IMR-90 (cell line): ENCODE measurements around the gene S100A16. TPM values are rescaled to one million over a fixed set of nuclear protein-coding genes. Genes with fewer than 3 reads are reported as not detected.
A peak's percentile ranks its signal among the peaks of the same experiment; 100 is the strongest.

Experiments
- ATAC-seq: fragments of 200-7000 bp; cut with Tn5 transposase; 2 replicates; pipeline ENCODE4 v1.9.1; 2020; ENCODE audit warnings: low read depth, mild to moderate bottlenecking, moderate library complexity
- BruUV-seq: library from RNA; stranded (reverse); fragments of 400-500 nt; replicated peaks from 2 replicates; lab custom pipeline; 2021; lab: Mats Ljungman, UMichigan
- CTCF ChIA-PET: fragments of 300-600 bp; formaldehyde crosslinking; extraction: SDS; loops from one replicate; lab custom pipeline; 2021; ENCODE audit warnings: antibody characterized with exemption; lab: Yijun Ruan, JAX
- POLR2A ChIA-PET: fragments of 300-600 bp; sonication (Branson Sonifier 250); formaldehyde crosslinking; loops from one replicate; lab custom pipeline; 2022; ENCODE audit warnings: antibody characterized with exemption; ENCODE audit not compliant: unreplicated experiment; lab: Charles Lee
- DNase-seq: peaks from one replicate; pipeline ENCODE4 v3.0.0; 2013
- H2AFZ ChIP-seq: replicated peaks from 2 replicates; pipeline ENCODE3; 2013; ENCODE audit warnings: low read length, mild to moderate bottlenecking; ENCODE audit not compliant: poor library complexity
- H2AK5ac ChIP-seq: 2 replicates; pipeline ENCODE4 v1.6.1; 2013; ENCODE audit warnings: low read depth, low read length, inconsistent platforms
- H2AK9ac ChIP-seq: replicated peaks from 2 replicates; pipeline ENCODE3; 2013; ENCODE audit warnings: mild to moderate bottlenecking, low read depth, low read length, moderate library complexity; ENCODE audit not compliant: poor library complexity
- H2BK120ac ChIP-seq: 2 replicates; pipeline ENCODE4 v1.6.1; 2013; ENCODE audit warnings: low read depth, low read length, inconsistent platforms
- H2BK15ac ChIP-seq: 3 replicates; pipeline ENCODE4 v1.6.1; 2013; ENCODE audit warnings: low read depth, low read length, inconsistent platforms
- H2BK20ac ChIP-seq: 2 replicates; pipeline ENCODE4 v1.6.1; 2013; ENCODE audit warnings: low read depth, mild to moderate bottlenecking, inconsistent platforms, low read length, moderate library complexity
- H2BK5ac ChIP-seq: 2 replicates; pipeline ENCODE4 v1.6.1; 2013; ENCODE audit warnings: mild to moderate bottlenecking, low read depth, low read length, inconsistent platforms; ENCODE audit not compliant: poor library complexity, severe bottlenecking
- H3K14ac ChIP-seq: replicated peaks from 2 replicates; pipeline ENCODE4 v1.6.1; 2013; ENCODE audit warnings: low read depth, low read length, inconsistent platforms
- H3K18ac ChIP-seq: 2 replicates; pipeline ENCODE4 v1.6.1; 2013; ENCODE audit warnings: low read depth, low read length, control low read depth
- H3K23ac ChIP-seq: 2 replicates; pipeline ENCODE4 v1.6.1; 2013; ENCODE audit warnings: low read depth, low read length, inconsistent platforms
- H3K27ac ChIP-seq: 2 replicates; pipeline ENCODE4 v1.5.1; 2013; ENCODE audit warnings: mild to moderate bottlenecking, control low read depth, low read length; ENCODE audit not compliant: insufficient read depth
- H3K27me3 ChIP-seq: 2 replicates; pipeline ENCODE4 v1.6.1; 2013; ENCODE audit warnings: low read length; ENCODE audit not compliant: control insufficient read depth, insufficient read depth
- H3K36me3 ChIP-seq: 2 replicates; pipeline ENCODE4 v1.6.1; 2013; ENCODE audit warnings: low read length, mixed read lengths; ENCODE audit not compliant: control insufficient read depth, insufficient read depth
- H3K4ac ChIP-seq: 2 replicates; pipeline ENCODE4 v1.6.1; 2013; ENCODE audit warnings: low read depth, low read length, inconsistent platforms
- H3K4me1 ChIP-seq: 2 replicates; pipeline ENCODE4 v1.6.1; 2013; ENCODE audit warnings: low read length, mixed read lengths; ENCODE audit not compliant: control insufficient read depth, insufficient read depth
- H3K4me2 ChIP-seq: 2 replicates; pipeline ENCODE4 v1.6.1; 2013; ENCODE audit warnings: low read depth, mild to moderate bottlenecking, control low read depth, low read length, moderate library complexity
- H3K4me3 ChIP-seq: 2 replicates; pipeline ENCODE4 v1.5.1; 2013; ENCODE audit warnings: low read depth, mild to moderate bottlenecking, control low read depth, low read length, moderate library complexity; ENCODE audit not compliant: insufficient read depth
- H3K56ac ChIP-seq: 2 replicates; pipeline ENCODE4 v1.6.1; 2013; ENCODE audit warnings: low read length, inconsistent platforms; ENCODE audit not compliant: insufficient read depth; ENCODE audit errors: extremely low read depth
- H3K79me1 ChIP-seq, 2 experiments: 2 replicates each; pipeline ENCODE4 v1.6.1; 2013; ENCODE audit warnings: low read length in 2 of 2, inconsistent platforms in 1 of 2, low read depth in 1 of 2
- H3K9ac ChIP-seq: 2 replicates; pipeline ENCODE4 v1.6.1; 2013; ENCODE audit warnings: low read depth, low read length, control low read depth
- H3K9me1 ChIP-seq: 2 replicates; pipeline ENCODE4 v1.6.1; 2013; ENCODE audit warnings: low read length, inconsistent platforms; ENCODE audit not compliant: insufficient read depth
- H3K9me3 ChIP-seq: 2 replicates; pipeline ENCODE4 v1.6.1; 2013; ENCODE audit warnings: low read length; ENCODE audit not compliant: control insufficient read depth, insufficient read depth
- H4K20me1 ChIP-seq: 2 replicates; pipeline ENCODE4 v1.6.1; 2013; ENCODE audit warnings: low read length, inconsistent platforms; ENCODE audit not compliant: insufficient read depth
- H4K5ac ChIP-seq: 2 replicates; pipeline ENCODE4 v1.6.1; 2013; ENCODE audit warnings: mild to moderate bottlenecking, low read depth, low read length, control low read depth
- H4K8ac ChIP-seq, 2 experiments: 2 replicates each; pipeline ENCODE4 v1.6.1; 2013; ENCODE audit warnings: low read depth in 2 of 2, low read length in 2 of 2, control low read depth in 1 of 2, inconsistent platforms in 1 of 2
- H4K91ac ChIP-seq: 2 replicates; pipeline ENCODE4 v1.6.1; 2013; ENCODE audit warnings: low read depth, low read length, inconsistent platforms; ENCODE audit not compliant: insufficient read depth
- BHLHE40 ChIP-seq: fragments of 150-350 bp; IDR thresholded peaks from 2 replicates; pipeline ENCODE4 v1.6.1; 2016; ENCODE audit warnings: mild to moderate bottlenecking, low read depth, low read length
- CEBPB ChIP-seq: IDR thresholded peaks from 2 replicates; pipeline ENCODE4 v1.6.1; 2012; ENCODE audit warnings: low read depth, low read length, improper control_type of control experiment
- CHD1 ChIP-seq: IDR thresholded peaks from 2 replicates; pipeline ENCODE4 v1.6.1; 2012; ENCODE audit warnings: low read depth, low read length, improper control_type of control experiment
- FOS ChIP-seq: fragments of 150-350 bp; IDR thresholded peaks from 2 replicates; pipeline ENCODE4 v1.6.1; 2016; ENCODE audit warnings: low read depth, low read length
- MAFK ChIP-seq: IDR thresholded peaks from 2 replicates; pipeline ENCODE4 v1.6.1; 2012; ENCODE audit warnings: low read depth, low read length, improper control_type of control experiment
- MAZ ChIP-seq: IDR thresholded peaks from 2 replicates; pipeline ENCODE4 v1.6.1; 2012; ENCODE audit warnings: low read depth, mild to moderate bottlenecking, low read length, improper control_type of control experiment, moderate library complexity, borderline replicate concordance
- MXI1 ChIP-seq: IDR thresholded peaks from 2 replicates; pipeline ENCODE4 v1.6.1; 2012; ENCODE audit warnings: low read depth, mild to moderate bottlenecking, low read length, moderate library complexity, borderline replicate concordance
- NFE2L2 ChIP-seq: fragments of 150-350 bp; IDR thresholded peaks from 2 replicates; pipeline ENCODE4 v1.6.1; 2016; ENCODE audit warnings: low read depth, mild to moderate bottlenecking, low read length
- POLR2A ChIP-seq: IDR thresholded peaks from 2 replicates; pipeline ENCODE4 v1.6.1; 2012; ENCODE audit warnings: mild to moderate bottlenecking, low read depth, low read length
- RAD21 ChIP-seq: IDR thresholded peaks from 2 replicates; pipeline ENCODE4 v1.6.1; 2012; ENCODE audit warnings: low read length, improper control_type of control experiment
- RCOR1 ChIP-seq: IDR thresholded peaks from 2 replicates; pipeline ENCODE4 v1.6.1; 2012; ENCODE audit warnings: mild to moderate bottlenecking, low read length, improper control_type of control experiment; ENCODE audit not compliant: insufficient replicate concordance
- RFX5 ChIP-seq: IDR thresholded peaks from 2 replicates; pipeline ENCODE4 v1.8.0; 2012; ENCODE audit warnings: low read depth, mild to moderate bottlenecking, low read length, moderate library complexity
- SMC3 ChIP-seq: fragments of 150-350 bp; IDR thresholded peaks from 2 replicates; pipeline ENCODE4 v1.6.1; 2016; ENCODE audit warnings: low read depth, mild to moderate bottlenecking, antibody characterized with exemption, low read length, moderate library complexity
- WGBS, 2 experiments: methylation state at CpG; one replicate each; pipeline versions ENCODE4 v1.1.5 to v1.1.7; 2013; ENCODE audit warnings: missing lambda C conversion rate in 2 of 2; ENCODE audit not compliant: insufficient read length in 1 of 2; ENCODE audit errors: extremely low coverage in 2 of 2; 5-methylcytosine and 5-hydroxymethylcytosine counted together
- dilution Hi-C: fragments of 300-500 bp; cut with HindIII; formaldehyde crosslinking; loops from one replicate; pipeline ENCODE4 v1.14.3; 2018; ENCODE audit warnings: low sequenced_read_pairs; ENCODE audit not compliant: unreplicated experiment
- in situ Hi-C: fragments of 300-500 bp; cut with MboI; formaldehyde crosslinking; loops from 3 replicates; pipeline ENCODE4 v1.14.3; 2019; ENCODE audit warnings: low sequenced_read_pairs, inconsistent platforms, mixed read lengths
- intact Hi-C: fragments of 100-400 bp; cut with micrococcal nuclease; formaldehyde crosslinking; loops from 2 replicates; pipeline ENCODE4 v1.10.0; 2022
- polyA plus RNA-seq, 3 experiments: library from polyadenylated mRNA; depleted of rRNA; stranded (reverse); fragments of >200 nt; gene quantifications; 2 replicates each; pipeline ENCODE4 v1.2.3, GENCODE V29; 2012; ENCODE audit warnings: low replicate concordance in 1 of 3
- total RNA-seq: library from RNA; depleted of rRNA; stranded (reverse); fragments of >200 nt; gene quantifications from 2 replicates; pipeline ENCODE4 v1.2.3, GENCODE V29; 2012
- TF ChIP-seq, protein P1 (sequence below): fragments of 150-350 bp; IDR thresholded peaks from 2 replicates; pipeline ENCODE4 v1.6.1; 2016; ENCODE audit warnings: low read depth, mild to moderate bottlenecking, low read length, moderate library complexity, borderline replicate concordance
- TF ChIP-seq, protein P2 (sequence below): fragments of 150-350 bp; IDR thresholded peaks from 2 replicates; pipeline ENCODE4 v1.6.1; 2017; ENCODE audit warnings: mild to moderate bottlenecking, antibody characterized with exemption, low read length, low read depth
- TF ChIP-seq, protein P3 (sequence below): conservative IDR thresholded peaks from 2 replicates; pipeline ENCODE4 v1.5.1; 2012; ENCODE audit warnings: mild to moderate bottlenecking, low read depth, low read length, improper control_type of control experiment

The S100A16 gene
- total and polyA plus RNA-seq, 2 of the 4 experiments (the other 2 are of a cell fraction): 201 to 515 TPM

DNA sequence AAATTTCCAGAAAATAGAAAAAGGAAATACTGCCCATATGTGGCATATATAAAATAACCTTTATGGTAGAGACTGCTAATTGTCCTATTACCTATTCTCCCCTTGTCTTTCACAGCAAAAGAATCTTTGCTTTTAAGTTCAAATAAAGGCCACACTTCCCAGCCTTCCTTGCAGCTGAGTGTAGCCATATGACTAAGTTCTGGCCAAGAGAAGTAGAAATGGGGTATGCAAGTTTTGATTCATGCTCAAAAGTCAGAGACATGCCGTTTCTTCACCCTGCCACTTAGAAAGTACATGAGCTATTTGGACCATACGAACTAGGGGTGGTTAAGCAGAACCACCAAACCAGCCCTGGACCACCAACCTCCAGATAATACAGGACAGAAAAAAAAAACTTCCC is 29.0 kb downstream of the S100A16 start:
- in situ Hi-C loops (no loop called here), intact Hi-C loops (no loop called here), dilution Hi-C loops (no loop called here)
- WGBS, 2 experiments: no CpG with 5 or more reads among the region's 2 CpGs
- H4K91ac ChIP-seq: no peak overlapping the region
- H2AFZ ChIP-seq: no peak overlapping the region
- no peak overlapping the region for H3K4ac ChIP-seq
- no TSS peak for BruUV-seq
- no peak overlapping the region for H2BK120ac ChIP-seq
- H4K5ac ChIP-seq: no peak overlapping the region
- ChIA-PET CTCF (interaction anchor here (0.7 kb wide), 1 partner anchor 312 kb away, joined by 3 read pairs; no protein-coding TSS in a partner anchor), POLR2A (no interaction called here)
- H3K9ac ChIP-seq: no peak overlapping the region
- H2AK9ac ChIP-seq: no peak overlapping the region
- TF ChIP-seq, protein P1, sequence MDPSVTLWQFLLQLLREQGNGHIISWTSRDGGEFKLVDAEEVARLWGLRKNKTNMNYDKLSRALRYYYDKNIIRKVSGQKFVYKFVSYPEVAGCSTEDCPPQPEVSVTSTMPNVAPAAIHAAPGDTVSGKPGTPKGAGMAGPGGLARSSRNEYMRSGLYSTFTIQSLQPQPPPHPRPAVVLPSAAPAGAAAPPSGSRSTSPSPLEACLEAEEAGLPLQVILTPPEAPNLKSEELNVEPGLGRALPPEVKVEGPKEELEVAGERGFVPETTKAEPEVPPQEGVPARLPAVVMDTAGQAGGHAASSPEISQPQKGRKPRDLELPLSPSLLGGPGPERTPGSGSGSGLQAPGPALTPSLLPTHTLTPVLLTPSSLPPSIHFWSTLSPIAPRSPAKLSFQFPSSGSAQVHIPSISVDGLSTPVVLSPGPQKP: no peak
- TF ChIP-seq RFX5 (no peak), NFE2L2 (no peak), MAZ (no peak), BHLHE40 (no peak), MAFK (no peak), CHD1 (no peak), MXI1 (no peak), POLR2A (no peak), RCOR1 (no peak), CEBPB (no peak), RAD21 (no peak), SMC3 (no peak), FOS (no peak)
- TF ChIP-seq, protein P2, sequence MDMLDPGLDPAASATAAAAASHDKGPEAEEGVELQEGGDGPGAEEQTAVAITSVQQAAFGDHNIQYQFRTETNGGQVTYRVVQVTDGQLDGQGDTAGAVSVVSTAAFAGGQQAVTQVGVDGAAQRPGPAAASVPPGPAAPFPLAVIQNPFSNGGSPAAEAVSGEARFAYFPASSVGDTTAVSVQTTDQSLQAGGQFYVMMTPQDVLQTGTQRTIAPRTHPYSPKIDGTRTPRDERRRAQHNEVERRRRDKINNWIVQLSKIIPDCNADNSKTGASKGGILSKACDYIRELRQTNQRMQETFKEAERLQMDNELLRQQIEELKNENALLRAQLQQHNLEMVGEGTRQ: no peak
- TF ChIP-seq, protein P3, sequence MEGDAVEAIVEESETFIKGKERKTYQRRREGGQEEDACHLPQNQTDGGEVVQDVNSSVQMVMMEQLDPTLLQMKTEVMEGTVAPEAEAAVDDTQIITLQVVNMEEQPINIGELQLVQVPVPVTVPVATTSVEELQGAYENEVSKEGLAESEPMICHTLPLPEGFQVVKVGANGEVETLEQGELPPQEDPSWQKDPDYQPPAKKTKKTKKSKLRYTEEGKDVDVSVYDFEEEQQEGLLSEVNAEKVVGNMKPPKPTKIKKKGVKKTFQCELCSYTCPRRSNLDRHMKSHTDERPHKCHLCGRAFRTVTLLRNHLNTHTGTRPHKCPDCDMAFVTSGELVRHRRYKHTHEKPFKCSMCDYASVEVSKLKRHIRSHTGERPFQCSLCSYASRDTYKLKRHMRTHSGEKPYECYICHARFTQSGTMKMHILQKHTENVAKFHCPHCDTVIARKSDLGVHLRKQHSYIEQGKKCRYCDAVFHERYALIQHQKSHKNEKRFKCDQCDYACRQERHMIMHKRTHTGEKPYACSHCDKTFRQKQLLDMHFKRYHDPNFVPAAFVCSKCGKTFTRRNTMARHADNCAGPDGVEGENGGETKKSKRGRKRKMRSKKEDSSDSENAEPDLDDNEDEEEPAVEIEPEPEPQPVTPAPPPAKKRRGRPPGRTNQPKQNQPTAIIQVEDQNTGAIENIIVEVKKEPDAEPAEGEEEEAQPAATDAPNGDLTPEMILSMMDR: no peak
- H2BK5ac ChIP-seq: no peak overlapping the region
- peaks cover 2% of the 10 kb centered on the region; the same call in 1 of the 2 replicates for H3K4me1 ChIP-seq
- H3K56ac ChIP-seq: no peak overlapping the region
- H3K9me3 ChIP-seq: no peaks in the 10 kb centered on the region
- no peak overlapping the region for H4K8ac ChIP-seq
- H4K20me1 ChIP-seq: no peaks in the 10 kb centered on the region
- H3K9me1 ChIP-seq: peaks cover 2% of the 10 kb centered on the region
- no peaks in the 10 kb centered on the region for H3K36me3 ChIP-seq
- H3K79me1 ChIP-seq: no peaks in the 10 kb centered on the region
- H3K27ac ChIP-seq: no peak overlapping the region
- H3K27me3 ChIP-seq: no peaks in the 10 kb centered on the region
- no peak overlapping the region for H2BK20ac ChIP-seq
- DNase-seq (peak; percentile 38), ATAC-seq (no peak; the same call in 1 of the 2 replicates)
- H3K23ac ChIP-seq: no peak overlapping the region
- no peak overlapping the region for H3K14ac ChIP-seq
- H3K18ac ChIP-seq: no peak overlapping the region
- no peak overlapping the region for H2BK15ac ChIP-seq
- no peak overlapping the region for H2AK5ac ChIP-seq
- no peak overlapping the region for H3K4me3 ChIP-seq
- H3K4me2 ChIP-seq: no peak overlapping the region
